Measurements from ENCODE around the gene GNG7.
"Not testable (repeated sequence)": the region's sequence is repeated elsewhere in the genome, so short reads cannot be mapped to it uniquely, and the experiment has no call there.

GNG7 gene

GRCh38 chr19:2569596-2570465 lies 132.7 kb downstream of the GNG7 start:
- DNase-seq = no peak

DNA sequence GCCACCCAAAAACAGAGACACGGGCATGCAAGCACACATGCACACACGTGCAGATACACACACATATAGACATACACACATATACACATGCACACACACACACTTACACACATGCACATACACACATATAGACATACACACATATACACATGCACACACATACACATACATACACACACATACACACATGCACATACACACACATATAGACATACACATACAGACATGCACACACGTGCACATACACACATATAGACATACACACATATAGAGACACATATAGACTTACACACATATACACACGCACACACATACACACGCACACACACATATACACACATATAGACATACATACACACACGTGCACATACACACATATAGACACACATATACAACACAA lies 134.5 kb downstream of the GNG7 start:
- no peak for DNase-seq

DNA sequence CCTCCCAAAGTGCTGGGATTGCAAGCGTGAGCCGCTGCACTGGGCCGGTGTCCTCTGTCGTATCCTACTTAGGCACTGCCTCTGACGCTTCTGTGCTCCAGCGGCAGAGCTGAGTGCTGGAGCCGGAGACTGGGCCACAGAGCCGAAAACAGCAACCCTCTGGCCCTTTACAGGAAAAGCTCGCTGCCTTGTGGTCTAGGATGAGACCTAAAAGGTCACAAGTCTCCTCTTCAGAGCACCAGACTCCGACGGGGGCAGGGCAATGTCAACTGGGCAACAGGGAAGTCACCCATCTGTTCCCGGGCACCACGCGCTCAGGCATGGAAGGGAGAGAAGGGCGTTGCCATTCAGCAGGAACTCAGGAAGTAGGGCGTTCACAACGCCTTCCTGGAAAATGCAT lies 134.9 kb downstream of the GNG7 start:
- no peak for DNase-seq

DNA sequence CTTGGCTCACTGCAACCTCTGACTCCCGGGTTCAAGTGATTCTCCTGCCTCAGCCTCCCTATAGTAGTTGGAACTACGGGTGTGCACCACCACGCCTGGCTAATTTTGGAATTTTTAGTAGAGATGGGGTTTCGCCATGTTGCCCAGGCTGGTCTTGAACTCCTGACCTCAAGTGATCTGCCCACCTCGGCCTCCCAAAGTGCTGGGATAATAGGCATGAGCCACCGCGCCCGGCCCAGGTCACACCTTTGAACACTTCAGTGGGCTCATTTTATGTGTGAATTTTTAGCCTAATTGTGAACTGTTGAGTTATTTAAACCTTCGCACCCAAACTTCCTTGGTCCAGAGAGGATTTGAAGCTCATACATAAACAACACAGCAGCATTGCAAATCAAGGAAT lies 138.9 kb downstream of the GNG7 start:
- not testable (repeated sequence) for DNase-seq

DNA sequence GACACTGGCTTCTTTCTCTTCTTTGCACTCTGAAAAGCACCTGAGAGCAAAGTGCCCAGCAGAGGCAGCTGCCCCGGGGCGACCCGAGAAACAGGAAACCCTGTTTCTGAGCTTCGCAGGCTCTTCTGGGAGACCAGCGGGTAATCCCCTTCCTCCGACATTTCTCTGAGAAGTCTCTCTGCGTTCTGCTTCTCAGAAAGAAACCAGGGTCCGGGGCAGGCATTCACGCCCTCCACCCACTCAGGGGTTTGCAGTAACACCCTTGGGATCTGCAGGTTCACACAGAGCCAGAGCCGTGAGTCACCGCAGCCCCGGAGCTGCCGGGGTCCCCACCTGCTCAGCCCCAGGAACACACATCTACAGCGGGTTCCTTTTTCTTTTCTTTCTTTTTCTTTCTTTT lies 140.6 kb downstream of the GNG7 start:
- peak; percentile 68 for DNase-seq

GRCh38 chr19:2561221-2561620 lies 141.3 kb downstream of the GNG7 start:
- DNase-seq = no peak

DNA sequence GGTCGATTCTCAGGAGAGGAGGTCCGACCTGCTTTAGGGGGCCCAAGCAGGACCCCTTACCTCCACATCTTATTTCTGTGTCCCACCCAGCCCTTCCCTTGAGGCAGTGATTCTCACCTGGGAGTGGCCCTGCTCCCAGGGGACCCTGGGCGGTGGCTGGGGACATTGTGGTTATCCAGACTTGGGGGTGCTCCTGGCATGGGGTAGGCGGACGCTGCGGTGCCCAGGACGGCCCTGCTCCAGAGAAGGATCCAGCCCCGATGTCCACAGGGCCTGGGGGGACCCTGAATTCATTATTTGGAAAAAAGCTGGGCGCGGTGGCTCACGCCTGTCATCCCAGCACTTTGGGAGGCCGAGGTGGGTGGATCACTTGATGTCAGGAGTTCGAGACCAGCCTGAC lies 142.1 kb downstream of the GNG7 start:
- no peak for DNase-seq

DNA sequence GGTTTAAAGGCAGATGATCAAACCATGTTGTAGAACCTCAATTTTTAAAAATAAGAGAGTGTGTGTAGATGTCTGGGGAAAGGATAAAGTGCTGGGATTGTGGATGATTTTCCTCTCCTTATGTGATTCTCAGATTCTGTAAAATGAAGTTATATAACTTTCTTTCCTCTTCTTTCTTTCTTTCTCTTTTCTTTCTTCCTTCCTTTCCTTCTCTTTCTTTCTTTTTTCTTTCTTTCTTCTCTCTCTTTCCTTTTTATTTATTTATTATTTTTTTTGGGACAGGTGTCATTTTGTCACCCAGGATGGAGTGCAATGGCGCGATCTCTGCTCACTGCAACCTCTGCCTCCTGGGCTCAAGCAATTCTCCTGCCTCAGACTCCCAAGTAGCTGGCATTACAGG lies 144.0 kb downstream of the GNG7 start:
- no peak for DNase-seq

DNA sequence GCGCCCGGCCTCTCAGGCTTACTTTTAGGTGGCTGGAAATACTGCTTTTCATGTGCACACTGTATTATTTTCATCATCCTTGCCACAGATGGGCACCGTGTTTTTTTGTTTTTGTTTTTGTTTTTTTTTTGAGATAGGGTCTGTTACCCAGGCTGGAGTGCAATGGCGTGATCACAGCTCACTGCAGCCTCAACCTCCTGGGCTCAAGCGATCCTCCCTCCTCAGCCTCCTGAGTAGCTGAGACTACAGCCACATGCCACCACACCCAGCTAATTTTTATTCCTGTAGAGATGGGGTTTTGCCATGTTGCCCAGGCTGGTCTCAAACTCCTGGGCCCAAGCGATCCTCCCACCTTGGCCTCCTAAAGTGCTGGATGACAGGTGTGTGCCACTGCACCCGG lies 144.4 kb downstream of the GNG7 start:
- DNase-seq = not testable (repeated sequence)

DNA sequence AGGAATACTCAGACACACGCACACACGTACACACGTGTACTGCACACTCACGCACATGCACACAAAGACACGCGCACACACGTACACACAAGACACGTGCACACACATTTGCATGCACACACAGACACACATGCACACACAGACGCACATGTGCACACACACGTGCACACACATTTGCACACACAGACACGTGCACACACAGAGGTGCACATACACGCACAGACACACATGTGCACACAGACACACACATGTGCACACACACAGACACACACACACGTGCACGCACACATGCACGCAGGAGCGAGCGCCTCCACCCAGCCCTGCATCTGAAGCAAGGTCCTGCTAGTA lies 145.4 kb downstream of the GNG7 start:
- no peak for DNase-seq

- DNase-seq = no peak
Observed at GRCh38 chr19:2556221-2557092, 146.0 kb downstream of the GNG7 start.

DNA sequence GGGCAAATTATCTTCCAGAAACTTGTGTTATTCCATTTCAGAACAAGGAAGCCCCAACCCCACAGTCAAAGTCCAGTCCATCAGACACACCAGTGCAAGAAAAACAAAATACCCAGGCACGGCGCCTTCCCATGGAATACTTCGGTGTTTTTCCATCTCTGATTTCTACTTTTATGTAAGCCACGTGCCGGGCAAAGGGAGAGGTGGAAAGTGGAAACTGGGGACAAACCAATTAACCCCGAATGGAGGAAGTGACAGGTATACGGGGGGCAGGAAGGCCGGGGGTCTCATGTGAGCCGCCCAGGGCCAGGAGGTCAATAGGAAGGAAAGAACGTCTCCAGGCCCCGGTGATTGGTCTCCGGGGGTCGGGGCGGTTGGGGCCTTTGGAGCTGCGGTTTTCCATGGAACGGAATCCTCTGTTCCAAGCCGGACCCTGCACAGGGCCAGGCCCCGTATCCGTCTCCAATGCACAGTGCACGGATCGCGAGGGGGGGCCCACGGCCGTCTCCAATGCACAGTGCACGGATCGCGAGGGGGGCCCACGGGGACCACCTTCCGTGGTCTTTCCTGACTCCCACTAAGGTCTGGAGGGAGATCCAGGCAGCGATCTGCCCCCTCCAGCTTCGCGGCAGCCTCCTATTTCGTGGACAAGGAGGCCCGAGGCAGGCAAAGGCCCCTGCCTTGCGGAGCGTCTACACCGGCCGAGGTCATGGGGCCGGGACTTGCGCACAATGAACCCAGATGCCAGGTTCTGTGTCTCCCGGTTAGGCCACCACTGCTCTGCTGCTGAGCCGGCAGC lies 146.9 kb downstream of the GNG7 start:
- no peak for DNase-seq

GRCh38 chr19:2554856-2555255 lies 147.6 kb downstream of the GNG7 start:
- no peak for DNase-seq

DNA sequence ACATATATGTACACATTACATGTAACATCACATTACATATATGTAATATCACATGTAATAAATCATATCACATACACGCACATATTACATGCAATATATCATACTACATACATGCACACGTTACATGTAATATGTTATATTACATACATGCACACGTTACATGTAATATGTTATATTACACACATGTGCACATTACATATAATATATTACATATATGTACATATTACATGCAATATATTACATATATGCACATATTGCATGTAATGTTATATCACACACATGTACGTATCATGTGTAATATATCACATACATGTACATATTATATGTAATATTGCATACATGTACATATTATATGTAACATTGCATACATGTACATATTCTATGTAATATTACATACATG lies 149.0 kb downstream of the GNG7 start:
- no peak for DNase-seq

DNA sequence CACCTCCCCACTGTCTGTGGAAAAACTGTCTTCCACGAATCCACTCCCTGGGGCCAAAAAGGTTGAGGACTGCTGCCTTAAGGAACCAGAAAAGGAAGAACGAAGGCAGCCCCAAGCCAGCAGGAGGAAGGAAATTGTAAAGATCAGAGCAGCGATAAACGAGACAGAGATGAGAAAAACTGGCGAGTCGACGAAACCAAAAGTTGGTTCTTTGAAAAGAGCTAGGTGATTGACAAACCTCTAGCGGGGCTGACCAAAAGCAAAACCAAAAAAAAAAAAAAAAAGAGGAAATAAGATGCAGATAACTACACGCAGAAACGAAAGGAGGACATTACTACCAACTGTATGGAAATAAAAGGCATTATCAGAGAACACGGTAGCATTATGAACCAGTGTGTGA lies 149.6 kb downstream of the GNG7 start:
- peak; percentile 21 for DNase-seq

DNA sequence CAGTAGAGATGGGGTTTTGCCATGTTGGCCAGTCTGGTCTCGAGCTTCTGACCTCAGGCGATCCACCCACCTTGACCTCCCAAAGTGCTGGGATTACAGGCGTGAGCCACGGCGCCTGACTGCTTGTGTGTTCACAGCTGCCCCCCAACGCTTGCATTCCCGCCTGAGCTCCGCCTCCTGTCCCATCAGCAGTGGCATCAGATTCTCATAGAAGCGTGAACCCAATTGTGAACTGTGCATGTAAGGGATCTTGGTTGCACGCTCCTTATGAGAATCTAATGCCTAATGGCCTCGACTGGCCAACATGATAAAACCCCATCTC lies 150.7 kb downstream of the GNG7 start:
- DNase-seq = no peak

- no peak for DNase-seq
Observed at GRCh38 chr19:2551172-2551863, 151.2 kb downstream of the GNG7 start.

GRCh38 chr19:2550431-2551171 lies 151.9 kb downstream of the GNG7 start:
- no peak for DNase-seq

DNA sequence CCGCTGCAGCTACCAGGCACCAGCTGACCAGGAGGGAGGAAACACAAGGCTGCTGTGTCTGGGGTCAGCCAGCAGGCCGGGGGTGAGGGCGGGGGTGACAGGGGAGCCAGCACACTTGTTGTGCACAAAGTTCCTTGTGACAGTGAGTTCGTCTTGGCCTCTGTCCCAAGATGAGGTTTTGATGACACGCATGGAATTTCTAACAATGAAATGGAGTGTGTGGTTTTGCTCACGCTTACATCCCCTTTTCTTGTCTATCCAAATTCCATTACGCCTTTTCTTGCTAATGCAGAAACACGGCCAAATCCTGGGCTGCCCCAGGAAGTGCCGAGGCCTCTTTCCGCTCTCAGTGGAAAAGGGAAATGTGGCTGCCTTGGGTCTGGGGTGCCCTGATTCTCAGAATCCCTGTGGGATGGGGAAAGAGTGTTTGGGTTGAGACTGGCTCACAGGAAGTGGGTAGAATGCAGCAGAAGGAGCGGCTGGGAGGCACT lies 152.7 kb downstream of the GNG7 start:
- DNase-seq = no peak

DNA sequence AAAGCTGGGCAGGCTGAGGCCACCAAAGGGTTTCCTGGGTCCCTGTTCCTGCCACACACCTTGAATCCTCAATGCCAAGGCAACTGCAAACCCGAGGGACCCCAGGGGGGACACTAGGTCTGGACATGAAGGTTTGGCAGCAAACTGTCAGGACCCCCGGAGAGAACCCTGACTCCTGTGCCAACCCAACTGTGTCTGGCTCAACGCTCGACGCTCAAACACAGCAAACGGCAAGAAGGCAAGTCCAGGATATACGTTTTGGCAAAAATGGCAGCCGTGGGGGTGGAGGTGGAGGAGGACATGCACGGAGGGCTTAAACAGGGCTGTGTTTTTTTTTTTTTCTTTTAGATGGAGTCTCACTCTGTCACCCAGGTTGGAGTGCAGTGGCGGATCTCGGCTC lies 153.5 kb downstream of the GNG7 start:
- no peak for DNase-seq

GRCh38 chr19:2547721-2548120 lies 154.8 kb downstream of the GNG7 start:
- DNase-seq = no peak

All from stimulated activated CD4-positive, alpha-beta T cell treated with anti-CD3 and anti-CD28 coated beads, Interleukin-4, amount 100 ng/mL, for 1 hour (primary cell).